HEK293 (cell line): ENCODE measurements around the gene SNRNP70.

ENCODE experiments used
- EGR2 ChIP-seq: fragments of 450-650 bp; formaldehyde crosslinking; IDR thresholded peaks from 2 replicates; pipeline ENCODE4 v1.5.1; 2016; ENCODE audit warnings: low read depth, missing biosample characterization, missing genetic modification characterization
- FEZF1 ChIP-seq: fragments of 450-650 bp; formaldehyde crosslinking; IDR thresholded peaks from 2 replicates; pipeline ENCODE4 v1.5.1; 2016; ENCODE audit warnings: missing biosample characterization, missing genetic modification characterization
- GLI4 ChIP-seq: fragments of 450-650 bp; formaldehyde crosslinking; IDR thresholded peaks from 2 replicates; pipeline ENCODE4 v1.5.1; 2016; ENCODE audit warnings: missing biosample characterization, missing genetic modification characterization
- KLF16 ChIP-seq: fragments of 450-650 bp; formaldehyde crosslinking; IDR thresholded peaks from 2 replicates; pipeline ENCODE4 v1.5.1; 2017; ENCODE audit warnings: missing biosample characterization, missing genetic modification characterization
- KLF8 ChIP-seq: fragments of 450-650 bp; formaldehyde crosslinking; IDR thresholded peaks from 2 replicates; pipeline ENCODE4 v1.5.1; 2016; ENCODE audit warnings: missing biosample characterization, missing genetic modification characterization
- KLF9 ChIP-seq: fragments of 450-650 bp; formaldehyde crosslinking; IDR thresholded peaks from 2 replicates; pipeline ENCODE4 v1.5.1; 2016; ENCODE audit warnings: missing biosample characterization, missing genetic modification characterization, low read depth
- MEIS1 ChIP-seq: sonication (generic); formaldehyde crosslinking; IDR thresholded peaks from 2 replicates; pipeline ENCODE4 v1.8.1; 2022; ENCODE audit warnings: missing genetic modification reagents, mild to moderate bottlenecking, borderline replicate concordance
- SP2 ChIP-seq: fragments of 450-650 bp; formaldehyde crosslinking; IDR thresholded peaks from 2 replicates; pipeline ENCODE4 v1.5.1; 2016; ENCODE audit warnings: missing biosample characterization, missing genetic modification characterization
- ZBTB48 ChIP-seq: fragments of 450-650 bp; formaldehyde crosslinking; IDR thresholded peaks from 2 replicates; pipeline ENCODE4 v1.5.1; 2016; ENCODE audit warnings: missing biosample characterization, missing genetic modification characterization
- ZBTB8A ChIP-seq: fragments of 450-650 bp; formaldehyde crosslinking; IDR thresholded peaks from 2 replicates; pipeline ENCODE4 v1.5.1; 2016; ENCODE audit warnings: missing biosample characterization, missing genetic modification characterization
- ZEB2 ChIP-seq: fragments of 450-650 bp; formaldehyde crosslinking; IDR thresholded peaks from 2 replicates; pipeline ENCODE4 v1.5.1; 2016; ENCODE audit warnings: missing biosample characterization, missing genetic modification characterization
- ZFHX2 ChIP-seq: fragments of 450-650 bp; formaldehyde crosslinking; conservative IDR thresholded peaks from 2 replicates; pipeline ENCODE4 v1.5.1; 2016; ENCODE audit warnings: missing biosample characterization, missing genetic modification characterization
- ZNF311 ChIP-seq: fragments of 450-650 bp; formaldehyde crosslinking; IDR thresholded peaks from 2 replicates; pipeline ENCODE4 v1.5.1; 2017; ENCODE audit warnings: missing biosample characterization, missing genetic modification characterization, borderline replicate concordance
- ZNF391 ChIP-seq: fragments of 450-650 bp; formaldehyde crosslinking; IDR thresholded peaks from 2 replicates; pipeline ENCODE4 v1.5.1; 2016; ENCODE audit warnings: low read depth, missing biosample characterization, missing genetic modification characterization, borderline replicate concordance
- ZNF548 ChIP-seq: fragments of 450-650 bp; formaldehyde crosslinking; IDR thresholded peaks from 2 replicates; pipeline ENCODE4 v1.5.1; 2016; ENCODE audit warnings: missing biosample characterization, missing genetic modification characterization
- ZNF561 ChIP-seq: fragments of 450-650 bp; IDR thresholded peaks from 2 replicates; pipeline ENCODE4 v1.5.1; 2018; ENCODE audit warnings: missing biosample characterization, missing genetic modification characterization, borderline replicate concordance
- ZNF610 ChIP-seq: fragments of 450-650 bp; formaldehyde crosslinking; IDR thresholded peaks from 2 replicates; pipeline ENCODE4 v1.5.1; 2016; ENCODE audit warnings: missing biosample characterization, missing genetic modification characterization, borderline replicate concordance
- ZNF670 ChIP-seq: fragments of 450-650 bp; formaldehyde crosslinking; IDR thresholded peaks from 2 replicates; pipeline ENCODE4 v1.5.1; 2016; ENCODE audit warnings: missing biosample characterization, missing genetic modification characterization, low read depth
- ZSCAN16 ChIP-seq: fragments of 450-650 bp; formaldehyde crosslinking; IDR thresholded peaks from 2 replicates; pipeline ENCODE4 v1.5.1; 2016; ENCODE audit warnings: missing biosample characterization, missing genetic modification characterization
- TF ChIP-seq, protein P1 (sequence below): fragments of 450-650 bp; formaldehyde crosslinking; IDR thresholded peaks from 2 replicates; pipeline ENCODE4 v1.5.1; 2017; ENCODE audit warnings: missing biosample characterization, missing genetic modification characterization
- TF ChIP-seq, protein P2 (sequence below): fragments of 450-650 bp; formaldehyde crosslinking; IDR thresholded peaks from 2 replicates; pipeline ENCODE4 v1.5.1; 2016; ENCODE audit warnings: missing biosample characterization, missing genetic modification characterization
- TF ChIP-seq, protein P3 (sequence below): fragments of 450-650 bp; formaldehyde crosslinking; conservative IDR thresholded peaks from 2 replicates; pipeline ENCODE4 v1.5.1; 2016; ENCODE audit warnings: low read depth, missing biosample characterization, missing genetic modification characterization
- TF ChIP-seq, protein P4 (sequence below): fragments of 450-650 bp; formaldehyde crosslinking; IDR thresholded peaks from 2 replicates; pipeline ENCODE4 v1.5.1; 2016; ENCODE audit warnings: missing biosample characterization, missing genetic modification characterization
- TF ChIP-seq, protein P5 (sequence below): fragments of 450-650 bp; formaldehyde crosslinking; IDR thresholded peaks from 2 replicates; pipeline ENCODE4 v1.5.1; 2016; ENCODE audit warnings: missing biosample characterization, missing genetic modification characterization, borderline replicate concordance

SNRNP70 gene

DNA sequence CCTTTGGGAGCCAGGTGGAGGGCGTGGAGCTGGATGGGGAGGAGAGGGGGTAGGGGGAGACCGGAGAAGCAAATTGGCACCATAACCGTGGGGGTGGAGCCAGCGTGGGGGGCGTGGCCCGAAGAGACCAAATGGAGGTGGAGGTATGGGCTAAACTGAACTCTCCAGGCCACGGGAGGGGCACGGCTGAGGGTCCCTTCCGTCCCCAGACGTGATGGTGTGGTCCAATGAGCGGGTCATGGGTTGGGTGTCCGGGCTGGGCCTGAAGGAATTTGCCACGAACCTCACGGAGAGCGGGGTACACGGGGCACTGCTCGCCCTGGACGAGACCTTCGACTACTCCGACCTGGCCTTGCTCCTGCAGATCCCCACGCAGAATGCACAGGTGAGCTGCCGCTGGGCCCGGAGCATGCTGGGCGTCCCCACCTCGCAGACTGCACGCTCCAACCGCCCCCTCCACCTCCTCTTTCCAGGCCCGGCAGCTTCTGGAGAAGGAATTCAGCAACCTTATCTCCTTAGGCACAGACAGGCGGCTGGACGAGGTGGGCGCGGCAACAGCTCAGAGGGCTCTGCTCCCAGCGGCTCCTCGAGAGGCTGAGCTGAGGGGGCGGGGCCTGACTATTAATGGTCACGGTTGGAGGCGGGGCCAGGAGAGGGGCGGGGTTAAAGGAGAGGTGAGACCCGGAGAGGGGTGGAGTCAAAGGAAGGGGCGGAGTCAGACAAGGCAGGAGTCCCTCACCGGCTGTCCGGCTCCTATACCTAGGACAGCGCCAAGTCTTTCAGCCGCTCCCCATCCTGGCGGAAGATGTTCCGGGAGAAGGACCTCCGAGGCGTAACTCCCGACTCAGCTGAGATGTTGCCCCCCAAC lies 63.8 kb downstream of the SNRNP70 start (continued):
- TF ChIP-seq KLF9 (peak; percentile 84), KLF16 (tag by site-specific recombination) (peak; percentile 65), ZNF391 (peak; percentile 29; the same call in 1 of the 2 replicates), ZNF561 (tag by site-specific recombination) (no peak), SP2 (tag by site-specific recombination) (peak; percentile 83), ZNF548 (tag by site-specific recombination) (no peak), EGR2 (tag by site-specific recombination) (peak; percentile 94), ZEB2 (tag by site-specific recombination) (0 out of 2 replicates have a peak, but pooled peaks have one; percentile 12), ZFHX2 (peak; percentile 94), FEZF1 (no peak), ZBTB8A (peak; percentile 79), ZNF311 (tag by site-specific recombination) (no peak), MEIS1 (no peak), KLF8 (tag by site-specific recombination) (peak; percentile 79; the same call in 1 of the 2 replicates), GLI4 (tag by site-specific recombination) (0 out of 2 replicates have a peak, but pooled peaks have one; percentile 40), ZNF610 (tag by site-specific recombination) (peak; percentile 96; the same call in 1 of the 2 replicates), ZBTB48 (tag by site-specific recombination) (peak; percentile 52; the same call in 1 of the 2 replicates), ZNF670 (no peak), ZSCAN16 (no peak)
- TF ChIP-seq, protein P1, sequence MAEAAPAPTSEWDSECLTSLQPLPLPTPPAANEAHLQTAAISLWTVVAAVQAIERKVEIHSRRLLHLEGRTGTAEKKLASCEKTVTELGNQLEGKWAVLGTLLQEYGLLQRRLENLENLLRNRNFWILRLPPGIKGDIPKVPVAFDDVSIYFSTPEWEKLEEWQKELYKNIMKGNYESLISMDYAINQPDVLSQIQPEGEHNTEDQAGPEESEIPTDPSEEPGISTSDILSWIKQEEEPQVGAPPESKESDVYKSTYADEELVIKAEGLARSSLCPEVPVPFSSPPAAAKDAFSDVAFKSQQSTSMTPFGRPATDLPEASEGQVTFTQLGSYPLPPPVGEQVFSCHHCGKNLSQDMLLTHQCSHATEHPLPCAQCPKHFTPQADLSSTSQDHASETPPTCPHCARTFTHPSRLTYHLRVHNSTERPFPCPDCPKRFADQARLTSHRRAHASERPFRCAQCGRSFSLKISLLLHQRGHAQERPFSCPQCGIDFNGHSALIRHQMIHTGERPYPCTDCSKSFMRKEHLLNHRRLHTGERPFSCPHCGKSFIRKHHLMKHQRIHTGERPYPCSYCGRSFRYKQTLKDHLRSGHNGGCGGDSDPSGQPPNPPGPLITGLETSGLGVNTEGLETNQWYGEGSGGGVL (tag by site-specific recombination), result peak; percentile 88
- TF ChIP-seq, protein P2, sequence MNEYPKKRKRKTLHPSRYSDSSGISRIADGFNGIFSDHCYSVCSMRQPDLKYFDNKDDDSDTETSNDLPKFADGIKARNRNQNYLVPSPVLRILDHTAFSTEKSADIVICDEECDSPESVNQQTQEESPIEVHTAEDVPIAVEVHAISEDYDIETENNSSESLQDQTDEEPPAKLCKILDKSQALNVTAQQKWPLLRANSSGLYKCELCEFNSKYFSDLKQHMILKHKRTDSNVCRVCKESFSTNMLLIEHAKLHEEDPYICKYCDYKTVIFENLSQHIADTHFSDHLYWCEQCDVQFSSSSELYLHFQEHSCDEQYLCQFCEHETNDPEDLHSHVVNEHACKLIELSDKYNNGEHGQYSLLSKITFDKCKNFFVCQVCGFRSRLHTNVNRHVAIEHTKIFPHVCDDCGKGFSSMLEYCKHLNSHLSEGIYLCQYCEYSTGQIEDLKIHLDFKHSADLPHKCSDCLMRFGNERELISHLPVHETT (tag by site-specific recombination), result no peak
- TF ChIP-seq, protein P3, sequence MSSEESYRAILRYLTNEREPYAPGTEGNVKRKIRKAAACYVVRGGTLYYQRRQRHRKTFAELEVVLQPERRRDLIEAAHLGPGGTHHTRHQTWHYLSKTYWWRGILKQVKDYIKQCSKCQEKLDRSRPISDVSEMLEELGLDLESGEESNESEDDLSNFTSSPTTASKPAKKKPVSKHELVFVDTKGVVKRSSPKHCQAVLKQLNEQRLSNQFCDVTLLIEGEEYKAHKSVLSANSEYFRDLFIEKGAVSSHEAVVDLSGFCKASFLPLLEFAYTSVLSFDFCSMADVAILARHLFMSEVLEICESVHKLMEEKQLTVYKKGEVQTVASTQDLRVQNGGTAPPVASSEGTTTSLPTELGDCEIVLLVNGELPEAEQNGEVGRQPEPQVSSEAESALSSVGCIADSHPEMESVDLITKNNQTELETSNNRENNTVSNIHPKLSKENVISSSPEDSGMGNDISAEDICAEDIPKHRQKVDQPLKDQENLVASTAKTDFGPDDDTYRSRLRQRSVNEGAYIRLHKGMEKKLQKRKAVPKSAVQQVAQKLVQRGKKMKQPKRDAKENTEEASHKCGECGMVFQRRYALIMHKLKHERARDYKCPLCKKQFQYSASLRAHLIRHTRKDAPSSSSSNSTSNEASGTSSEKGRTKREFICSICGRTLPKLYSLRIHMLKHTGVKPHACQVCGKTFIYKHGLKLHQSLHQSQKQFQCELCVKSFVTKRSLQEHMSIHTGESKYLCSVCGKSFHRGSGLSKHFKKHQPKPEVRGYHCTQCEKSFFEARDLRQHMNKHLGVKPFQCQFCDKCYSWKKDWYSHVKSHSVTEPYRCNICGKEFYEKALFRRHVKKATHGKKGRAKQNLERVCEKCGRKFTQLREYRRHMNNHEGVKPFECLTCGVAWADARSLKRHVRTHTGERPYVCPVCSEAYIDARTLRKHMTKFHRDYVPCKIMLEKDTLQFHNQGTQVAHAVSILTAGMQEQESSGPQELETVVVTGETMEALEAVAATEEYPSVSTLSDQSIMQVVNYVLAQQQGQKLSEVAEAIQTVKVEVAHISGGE, result peak; percentile 87
- TF ChIP-seq, protein P4, sequence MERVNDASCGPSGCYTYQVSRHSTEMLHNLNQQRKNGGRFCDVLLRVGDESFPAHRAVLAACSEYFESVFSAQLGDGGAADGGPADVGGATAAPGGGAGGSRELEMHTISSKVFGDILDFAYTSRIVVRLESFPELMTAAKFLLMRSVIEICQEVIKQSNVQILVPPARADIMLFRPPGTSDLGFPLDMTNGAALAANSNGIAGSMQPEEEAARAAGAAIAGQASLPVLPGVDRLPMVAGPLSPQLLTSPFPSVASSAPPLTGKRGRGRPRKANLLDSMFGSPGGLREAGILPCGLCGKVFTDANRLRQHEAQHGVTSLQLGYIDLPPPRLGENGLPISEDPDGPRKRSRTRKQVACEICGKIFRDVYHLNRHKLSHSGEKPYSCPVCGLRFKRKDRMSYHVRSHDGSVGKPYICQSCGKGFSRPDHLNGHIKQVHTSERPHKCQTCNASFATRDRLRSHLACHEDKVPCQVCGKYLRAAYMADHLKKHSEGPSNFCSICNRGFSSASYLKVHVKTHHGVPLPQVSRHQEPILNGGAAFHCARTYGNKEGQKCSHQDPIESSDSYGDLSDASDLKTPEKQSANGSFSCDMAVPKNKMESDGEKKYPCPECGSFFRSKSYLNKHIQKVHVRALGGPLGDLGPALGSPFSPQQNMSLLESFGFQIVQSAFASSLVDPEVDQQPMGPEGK (tag by site-specific recombination), result peak; percentile 47; the same call in 1 of the 2 replicates
- TF ChIP-seq, protein P5, sequence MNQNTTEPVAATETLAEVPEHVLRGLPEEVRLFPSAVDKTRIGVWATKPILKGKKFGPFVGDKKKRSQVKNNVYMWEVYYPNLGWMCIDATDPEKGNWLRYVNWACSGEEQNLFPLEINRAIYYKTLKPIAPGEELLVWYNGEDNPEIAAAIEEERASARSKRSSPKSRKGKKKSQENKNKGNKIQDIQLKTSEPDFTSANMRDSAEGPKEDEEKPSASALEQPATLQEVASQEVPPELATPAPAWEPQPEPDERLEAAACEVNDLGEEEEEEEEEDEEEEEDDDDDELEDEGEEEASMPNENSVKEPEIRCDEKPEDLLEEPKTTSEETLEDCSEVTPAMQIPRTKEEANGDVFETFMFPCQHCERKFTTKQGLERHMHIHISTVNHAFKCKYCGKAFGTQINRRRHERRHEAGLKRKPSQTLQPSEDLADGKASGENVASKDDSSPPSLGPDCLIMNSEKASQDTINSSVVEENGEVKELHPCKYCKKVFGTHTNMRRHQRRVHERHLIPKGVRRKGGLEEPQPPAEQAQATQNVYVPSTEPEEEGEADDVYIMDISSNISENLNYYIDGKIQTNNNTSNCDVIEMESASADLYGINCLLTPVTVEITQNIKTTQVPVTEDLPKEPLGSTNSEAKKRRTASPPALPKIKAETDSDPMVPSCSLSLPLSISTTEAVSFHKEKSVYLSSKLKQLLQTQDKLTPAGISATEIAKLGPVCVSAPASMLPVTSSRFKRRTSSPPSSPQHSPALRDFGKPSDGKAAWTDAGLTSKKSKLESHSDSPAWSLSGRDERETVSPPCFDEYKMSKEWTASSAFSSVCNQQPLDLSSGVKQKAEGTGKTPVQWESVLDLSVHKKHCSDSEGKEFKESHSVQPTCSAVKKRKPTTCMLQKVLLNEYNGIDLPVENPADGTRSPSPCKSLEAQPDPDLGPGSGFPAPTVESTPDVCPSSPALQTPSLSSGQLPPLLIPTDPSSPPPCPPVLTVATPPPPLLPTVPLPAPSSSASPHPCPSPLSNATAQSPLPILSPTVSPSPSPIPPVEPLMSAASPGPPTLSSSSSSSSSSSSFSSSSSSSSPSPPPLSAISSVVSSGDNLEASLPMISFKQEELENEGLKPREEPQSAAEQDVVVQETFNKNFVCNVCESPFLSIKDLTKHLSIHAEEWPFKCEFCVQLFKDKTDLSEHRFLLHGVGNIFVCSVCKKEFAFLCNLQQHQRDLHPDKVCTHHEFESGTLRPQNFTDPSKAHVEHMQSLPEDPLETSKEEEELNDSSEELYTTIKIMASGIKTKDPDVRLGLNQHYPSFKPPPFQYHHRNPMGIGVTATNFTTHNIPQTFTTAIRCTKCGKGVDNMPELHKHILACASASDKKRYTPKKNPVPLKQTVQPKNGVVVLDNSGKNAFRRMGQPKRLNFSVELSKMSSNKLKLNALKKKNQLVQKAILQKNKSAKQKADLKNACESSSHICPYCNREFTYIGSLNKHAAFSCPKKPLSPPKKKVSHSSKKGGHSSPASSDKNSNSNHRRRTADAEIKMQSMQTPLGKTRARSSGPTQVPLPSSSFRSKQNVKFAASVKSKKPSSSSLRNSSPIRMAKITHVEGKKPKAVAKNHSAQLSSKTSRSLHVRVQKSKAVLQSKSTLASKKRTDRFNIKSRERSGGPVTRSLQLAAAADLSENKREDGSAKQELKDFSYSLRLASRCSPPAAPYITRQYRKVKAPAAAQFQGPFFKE (tag by site-specific recombination), result no peak
